Erythroblast (primary cell): Measurements from ENCODE around the gene HEPN1.

Experiments
- DNase-seq, 2 experiments: peaks; one replicate each; lab custom pipeline; 2025; lab: John Stamatoyannopoulos, UW
- GATA1 ChIP-seq: IDR thresholded peaks from 2 replicates; pipeline ENCODE4 v1.6.1; 2011; ENCODE audit warnings: low read depth, mild to moderate bottlenecking, control low read depth, low read length, moderate library complexity
- POLR2A ChIP-seq: IDR thresholded peaks from 2 replicates; pipeline ENCODE4 v1.6.1; 2011; ENCODE audit warnings: mild to moderate bottlenecking, low read length

The HEPN1 gene

GRCh38 chr11:124899383-124900145 is 19.5 kb upstream of the HEPN1 start:
- no peak for DNase-seq
- TF ChIP-seq POLR2A (no peak), GATA1 (no peak)

DNA sequence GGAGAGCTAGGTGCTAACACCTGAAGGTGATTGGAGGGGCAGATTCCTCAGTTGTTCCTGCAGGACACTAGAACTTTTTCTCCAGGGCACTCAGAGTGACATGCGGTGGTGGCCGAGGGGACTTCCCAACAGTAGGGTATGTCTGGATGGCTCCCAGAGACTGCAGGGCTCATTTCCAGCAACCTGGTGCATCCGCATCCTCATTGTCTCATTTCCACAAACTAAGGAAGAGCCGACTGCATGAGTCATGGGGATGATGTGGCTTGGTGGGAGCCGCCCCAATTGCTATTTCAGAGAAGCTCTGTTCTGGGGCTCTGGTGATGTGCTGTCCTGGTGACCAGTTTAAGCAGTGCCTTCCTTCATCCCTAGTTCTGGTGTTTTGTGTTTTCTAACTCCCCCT is 18.6 kb upstream of the HEPN1 start:
- DNase-seq, result no peak
- no peak for TF ChIP-seq GATA1
- no peak for TF ChIP-seq POLR2A

- TF ChIP-seq GATA1 (no peak), POLR2A (no peak)
- DNase-seq, result no peak
These were observed 16.4 kb upstream of the HEPN1 start for GRCh38 chr11:124902616-124903015.

- TF ChIP-seq POLR2A (no peak), GATA1 (no peak)
- no peak for DNase-seq
These were observed 3.3 kb upstream of the HEPN1 start for GRCh38 chr11:124915541-124916369.

DNA sequence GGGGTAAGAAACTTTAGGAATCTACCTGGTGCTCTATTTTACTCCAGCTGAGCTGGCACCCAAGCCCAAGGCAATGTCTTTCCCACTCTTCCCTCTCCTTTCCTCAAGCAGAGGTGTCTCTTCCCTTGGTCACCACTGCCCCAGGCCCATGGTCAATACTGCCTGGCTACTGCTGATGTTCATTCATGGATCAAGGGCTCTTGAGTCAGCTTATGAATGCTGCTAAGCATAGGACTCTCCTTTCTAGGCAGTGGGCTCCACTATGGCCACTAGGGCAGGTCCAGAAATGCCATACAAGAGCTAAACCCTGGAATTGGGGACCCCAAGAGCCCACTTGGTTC is 2.7 kb upstream of the HEPN1 start:
- DNase-seq, result no peak
- TF ChIP-seq GATA1 (no peak), POLR2A (no peak)

- no peak for TF ChIP-seq GATA1
- no peak for TF ChIP-seq POLR2A
- no peak for DNase-seq
These were observed 1.9 kb upstream of the HEPN1 start for GRCh38 chr11:124917115-124917637.

DNA sequence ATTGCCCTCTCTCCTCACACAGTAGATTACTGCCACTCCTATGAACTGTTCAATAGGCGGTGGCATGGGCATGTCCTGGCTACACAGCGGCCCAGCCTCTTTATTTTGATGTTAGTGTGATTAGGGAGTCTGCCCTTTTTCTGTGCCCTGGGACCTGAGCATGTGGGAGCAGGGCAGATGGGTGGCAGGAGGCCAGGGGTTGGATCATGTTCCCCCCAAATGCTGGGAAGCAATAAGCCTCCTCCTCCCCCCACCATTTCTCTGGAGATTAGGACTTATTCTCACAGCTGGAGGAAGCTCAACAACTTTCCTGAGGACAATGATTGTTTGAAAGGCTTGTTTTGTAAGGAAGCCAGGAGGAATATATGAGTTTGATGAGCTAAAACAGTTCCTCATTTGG is 848 bp downstream of the HEPN1 start:
- no peak for TF ChIP-seq POLR2A
- no peak for TF ChIP-seq GATA1
- no peak for DNase-seq

DNA sequence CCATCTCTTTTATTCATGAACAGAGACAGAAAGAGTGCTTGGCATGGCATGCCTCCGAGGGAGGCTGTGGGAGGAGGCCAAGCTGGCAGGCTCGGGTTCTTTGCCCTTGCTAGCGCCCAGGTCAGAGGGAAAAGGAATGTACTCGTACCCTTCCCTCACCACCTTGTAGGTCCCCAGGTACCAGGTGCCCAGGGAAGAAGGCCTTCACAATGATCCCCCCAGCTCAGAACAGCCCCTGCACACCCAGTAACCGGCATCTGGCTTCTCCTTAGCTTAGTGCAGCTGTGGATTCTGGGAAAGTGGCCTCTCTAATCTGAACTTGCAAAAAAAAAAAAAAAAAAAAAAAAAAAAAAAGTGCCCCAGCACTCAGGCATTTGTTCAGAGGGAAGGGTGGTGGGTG is 1.3 kb downstream of the HEPN1 start:
- TF ChIP-seq POLR2A (no peak), GATA1 (no peak)
- no peak for DNase-seq

DNA sequence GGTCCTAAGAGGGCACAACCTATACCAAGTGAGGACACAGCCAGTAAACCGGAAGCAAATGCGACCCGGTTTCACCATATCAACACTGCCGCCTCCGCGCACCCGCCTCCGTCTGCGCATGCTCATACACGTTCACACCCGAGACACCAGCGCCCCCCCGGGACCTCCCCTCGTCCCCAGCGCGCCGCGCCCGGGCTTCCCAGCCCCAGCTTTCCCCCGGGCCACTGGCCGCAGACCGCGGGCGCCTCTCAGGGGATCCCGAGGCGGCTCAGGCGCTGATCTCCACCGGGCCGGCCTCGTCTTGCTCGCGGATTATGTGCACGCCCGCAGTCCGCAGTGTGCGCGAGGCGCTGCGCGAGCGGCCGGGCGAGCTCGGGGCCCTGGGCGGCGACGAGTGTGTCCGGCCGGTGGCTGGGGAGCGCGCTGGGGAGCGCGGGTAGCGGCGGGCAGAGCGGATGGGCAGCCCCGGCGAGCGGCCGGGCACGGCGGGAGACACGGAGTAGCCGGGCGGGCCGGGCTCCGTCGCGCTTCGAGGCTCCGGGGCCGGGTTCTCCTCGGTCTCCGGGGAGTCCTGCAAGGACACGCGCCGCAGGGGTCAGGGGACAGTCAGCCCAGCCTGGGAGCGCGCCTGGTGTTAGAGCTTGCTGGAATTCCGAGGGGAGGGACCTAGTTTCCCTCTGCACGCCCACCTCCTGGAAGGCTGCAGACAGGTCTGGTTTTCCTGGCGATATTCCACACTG is 2.0 kb downstream of the HEPN1 start:
- peak; percentile 75 to 79 for DNase-seq

DNA sequence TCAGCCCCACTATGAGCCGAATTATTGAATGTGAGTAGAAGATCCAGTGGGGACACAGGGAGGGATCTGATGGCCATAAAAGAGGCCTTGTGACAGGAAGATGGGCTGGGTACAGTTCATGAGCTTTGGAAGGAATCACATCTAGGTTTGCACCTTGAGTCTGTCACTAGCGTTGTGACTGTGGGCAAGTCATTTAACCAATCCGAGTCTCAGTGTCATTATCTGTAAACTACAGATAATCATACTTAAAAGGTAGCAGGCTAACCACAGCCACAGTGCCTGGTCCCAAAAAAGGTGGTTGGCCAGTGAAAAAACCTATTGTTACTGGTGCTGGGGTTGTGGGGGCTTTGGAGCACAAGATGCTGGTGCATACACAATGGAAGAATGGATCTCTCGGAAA is 3.8 kb downstream of the HEPN1 start:
- peak in 1 of 2 experiments; percentile 9 for DNase-seq

More for the DNA sequence above, 2.0 kb downstream of the HEPN1 start:
- TF ChIP-seq GATA1, result no peak
- no peak for TF ChIP-seq POLR2A

DNA sequence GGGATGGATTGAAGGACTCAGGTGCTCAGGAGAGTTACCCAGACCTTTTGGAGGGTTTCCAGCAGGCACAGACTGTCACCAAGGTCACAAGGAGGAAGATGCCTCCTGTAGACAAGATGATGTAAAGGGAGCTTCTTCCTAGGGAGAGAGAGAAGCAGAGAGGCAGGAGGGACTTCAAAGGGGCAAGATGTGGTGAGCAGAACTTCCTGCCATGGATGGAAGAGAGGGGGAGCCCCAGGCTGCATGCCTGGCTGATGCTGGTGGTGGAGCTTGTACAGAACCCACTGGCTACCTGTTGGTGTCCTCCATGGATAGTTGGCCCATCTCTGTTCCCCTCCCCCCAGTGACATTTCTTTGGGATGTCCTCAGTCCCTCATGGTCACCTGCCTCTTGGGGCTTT is 4.2 kb downstream of the HEPN1 start:
- no peak for TF ChIP-seq GATA1
- no peak for TF ChIP-seq POLR2A
- DNase-seq, result no peak

More for the DNA sequence above, 3.8 kb downstream of the HEPN1 start:
- TF ChIP-seq POLR2A, result no peak
- no peak for TF ChIP-seq GATA1

DNA sequence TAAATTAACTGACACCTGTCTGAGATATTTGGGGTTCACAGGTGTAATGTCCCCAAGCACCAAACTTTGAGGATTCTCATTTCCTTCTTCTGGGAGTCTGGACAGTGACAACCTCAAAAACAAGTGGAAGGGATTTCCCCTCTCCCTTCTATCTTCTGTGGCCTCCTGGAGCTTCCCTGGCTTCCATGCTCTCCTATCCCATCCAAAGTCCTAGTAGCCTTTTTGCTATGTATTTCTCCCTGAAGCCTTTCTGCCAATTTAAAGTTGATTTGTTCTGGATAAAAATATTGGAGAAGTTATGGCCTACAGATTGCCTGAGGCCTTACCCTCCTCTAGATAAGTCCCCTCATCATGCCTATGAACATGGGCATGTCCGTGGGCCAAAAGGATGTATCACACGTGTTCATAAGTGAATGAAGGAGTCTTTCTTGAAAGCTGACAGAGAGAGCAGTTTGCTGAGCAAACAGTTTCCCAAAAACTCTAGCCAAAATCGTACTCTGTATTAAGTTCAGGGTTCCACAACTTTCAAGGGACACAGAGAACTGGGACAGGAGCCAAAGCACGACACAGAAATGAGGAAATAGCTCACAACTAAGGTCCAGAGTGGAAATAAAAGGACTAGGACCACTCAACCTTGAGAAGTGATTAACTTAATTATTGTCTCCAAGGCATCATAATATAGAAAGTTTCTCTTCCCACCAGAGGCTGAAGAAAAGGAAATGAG is 10.1 kb downstream of the HEPN1 start:
- no peak for DNase-seq
- no peak for TF ChIP-seq POLR2A
- no peak for TF ChIP-seq GATA1

DNA sequence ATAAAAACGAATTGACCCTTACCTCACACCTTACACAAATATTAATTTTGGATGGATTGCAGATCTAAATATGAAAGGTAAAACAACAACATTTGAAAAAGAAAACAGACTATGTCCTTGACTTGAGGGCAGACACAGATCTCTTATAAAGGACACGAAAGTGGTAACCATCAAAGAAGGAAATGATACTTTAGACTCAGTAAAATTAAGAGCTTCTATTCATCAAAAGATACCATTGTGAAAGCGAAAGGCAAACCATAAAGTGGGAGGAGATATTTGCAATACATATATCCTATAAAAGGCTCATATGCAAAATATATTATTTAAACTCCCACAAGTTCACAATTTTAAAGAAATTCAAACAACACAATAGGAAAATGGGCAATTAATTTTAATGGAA is 11.7 kb downstream of the HEPN1 start:
- TF ChIP-seq POLR2A, result no peak
- no peak for TF ChIP-seq GATA1
- DNase-seq, result no peak
